Mucosa of stomach (tissue), 1 donor: Measurements from ENCODE around the gene NEK4.
"Not testable (repeated sequence)": the region's sequence is repeated elsewhere in the genome, so short reads cannot be mapped to it uniquely, and the experiment has no call there.

ENCODE experiments used
- H3K27me3 ChIP-seq: one replicate; pipeline ENCODE4 v1.7.0; 2013; ENCODE audit warnings: mild to moderate bottlenecking, low read length; ENCODE audit not compliant: control insufficient read depth, insufficient read depth
- H3K36me3 ChIP-seq: one replicate; pipeline ENCODE4 v1.7.0; 2013; ENCODE audit warnings: low read length; ENCODE audit not compliant: control insufficient read depth, insufficient read depth
- H3K4me1 ChIP-seq: one replicate; pipeline ENCODE4 v1.7.0; 2013; ENCODE audit warnings: mild to moderate bottlenecking, low read length; ENCODE audit not compliant: control insufficient read depth, insufficient read depth
- H3K4me3 ChIP-seq: one replicate; pipeline ENCODE4 v1.7.0; 2013; ENCODE audit warnings: low read length
- H3K9ac ChIP-seq: one replicate; pipeline ENCODE4 v1.7.0; 2013; ENCODE audit warnings: mild to moderate bottlenecking, low read length, moderate library complexity
- H3K9me3 ChIP-seq: one replicate; pipeline ENCODE4 v1.7.0; 2013; ENCODE audit warnings: mild to moderate bottlenecking, low read length, moderate library complexity; ENCODE audit not compliant: control insufficient read depth
- donor health status: Pancreatic carcinoma.

Gene NEK4

GRCh38 chr3:52733256-52733891, 37.4 kb downstream of the NEK4 start:
- Histone ChIP-seq H3K4me3 (no peak overlapping the region), H3K36me3 (no peaks in the 10 kb centered on the region), H3K9me3 (no peaks in the 10 kb centered on the region), H3K27me3 (no peaks in the 10 kb centered on the region), H3K9ac (no peak overlapping the region), H3K4me1 (no peaks in the 10 kb centered on the region)

GRCh38 chr3:52731590-52731989, 39.1 kb downstream of the NEK4 start:
- no peak overlapping the region for H3K9ac ChIP-seq
- H3K27me3 ChIP-seq = no peaks in the 10 kb centered on the region
- no peaks in the 10 kb centered on the region for H3K4me1 ChIP-seq
- H3K36me3 ChIP-seq = no peaks in the 10 kb centered on the region
- no peak overlapping the region for H3K4me3 ChIP-seq
- H3K9me3 ChIP-seq = no peaks in the 10 kb centered on the region

GRCh38 chr3:52730681-52731080, 40.1 kb downstream of the NEK4 start:
- H3K4me1 ChIP-seq = no peaks in the 10 kb centered on the region
- no peak overlapping the region for H3K4me3 ChIP-seq
- no peaks in the 10 kb centered on the region for H3K36me3 ChIP-seq
- H3K9me3 ChIP-seq = no peaks in the 10 kb centered on the region
- no peaks in the 10 kb centered on the region for H3K27me3 ChIP-seq
- H3K9ac ChIP-seq = no peak overlapping the region

- not testable (repeated sequence) for H3K36me3 ChIP-seq, H3K9me3 ChIP-seq, H3K27me3 ChIP-seq, H3K4me1 ChIP-seq, H3K9ac ChIP-seq, H3K4me3 ChIP-seq
Observed at GRCh38 chr3:52728753-52729152, 42.0 kb downstream of the NEK4 start.

GRCh38 chr3:52724511-52724910, 46.2 kb downstream of the NEK4 start:
- Histone ChIP-seq H3K4me3 (no peak overlapping the region), H3K4me1 (peaks cover 3% of the 10 kb centered on the region), H3K36me3 (no peaks in the 10 kb centered on the region), H3K9me3 (no peaks in the 10 kb centered on the region), H3K27me3 (no peaks in the 10 kb centered on the region), H3K9ac (no peak overlapping the region)

- H3K36me3 ChIP-seq = no peaks in the 10 kb centered on the region
- no peak overlapping the region for H3K4me3 ChIP-seq
- no peak overlapping the region for H3K9ac ChIP-seq
- no peaks in the 10 kb centered on the region for H3K9me3 ChIP-seq
- H3K4me1 ChIP-seq = peaks cover 3% of the 10 kb centered on the region
- no peaks in the 10 kb centered on the region for H3K27me3 ChIP-seq
Observed at GRCh38 chr3:52723935-52724334, 46.8 kb downstream of the NEK4 start.

- H3K36me3 ChIP-seq = no peaks in the 10 kb centered on the region
- H3K4me3 ChIP-seq = no peak overlapping the region
- H3K27me3 ChIP-seq = no peaks in the 10 kb centered on the region
- no peaks in the 10 kb centered on the region for H3K9me3 ChIP-seq
- peaks cover 3% of the 10 kb centered on the region for H3K4me1 ChIP-seq
- H3K9ac ChIP-seq = no peak overlapping the region
Observed at GRCh38 chr3:52722491-52722890, 48.2 kb downstream of the NEK4 start.

- H3K4me1 ChIP-seq = peaks cover 3% of the 10 kb centered on the region
- no peaks in the 10 kb centered on the region for H3K36me3 ChIP-seq
- H3K27me3 ChIP-seq = no peaks in the 10 kb centered on the region
- no peak overlapping the region for H3K4me3 ChIP-seq
- H3K9ac ChIP-seq = no peak overlapping the region
- no peaks in the 10 kb centered on the region for H3K9me3 ChIP-seq
Observed at GRCh38 chr3:52721730-52722008, 49.1 kb downstream of the NEK4 start.

GRCh38 chr3:52721002-52721729, 49.6 kb downstream of the NEK4 start:
- no peaks in the 10 kb centered on the region for H3K9me3 ChIP-seq
- H3K4me3 ChIP-seq = no peak overlapping the region
- no peak overlapping the region for H3K9ac ChIP-seq
- no peaks in the 10 kb centered on the region for H3K36me3 ChIP-seq
- H3K27me3 ChIP-seq = no peaks in the 10 kb centered on the region
- H3K4me1 ChIP-seq = peaks cover 3% of the 10 kb centered on the region

- H3K9me3 ChIP-seq = no peaks in the 10 kb centered on the region
- no peaks in the 10 kb centered on the region for H3K36me3 ChIP-seq
- H3K27me3 ChIP-seq = no peaks in the 10 kb centered on the region
- H3K4me3 ChIP-seq = no peak overlapping the region
- no peak overlapping the region for H3K9ac ChIP-seq
- H3K4me1 ChIP-seq = peaks cover 8% of the 10 kb centered on the region
Observed at GRCh38 chr3:52719618-52720017, 51.1 kb downstream of the NEK4 start.

GRCh38 chr3:52715714-52716305, 54.9 kb downstream of the NEK4 start:
- H3K36me3 ChIP-seq = no peaks in the 10 kb centered on the region
- H3K9me3 ChIP-seq = no peaks in the 10 kb centered on the region
- H3K9ac ChIP-seq = no peak overlapping the region
- H3K4me3 ChIP-seq = no peak overlapping the region
- H3K4me1 ChIP-seq = peaks cover 7% of the 10 kb centered on the region
- no peaks in the 10 kb centered on the region for H3K27me3 ChIP-seq

GRCh38 chr3:52714335-52715302, 56.1 kb downstream of the NEK4 start:
- no peak overlapping the region for H3K4me3 ChIP-seq
- no peaks in the 10 kb centered on the region for H3K36me3 ChIP-seq
- no peak overlapping the region for H3K9ac ChIP-seq
- H3K9me3 ChIP-seq = no peaks in the 10 kb centered on the region
- no peaks in the 10 kb centered on the region for H3K27me3 ChIP-seq
- H3K4me1 ChIP-seq = peaks cover 7% of the 10 kb centered on the region
